ENCODE measurements around the gene CXorf58.

Gene CXorf58

DNA sequence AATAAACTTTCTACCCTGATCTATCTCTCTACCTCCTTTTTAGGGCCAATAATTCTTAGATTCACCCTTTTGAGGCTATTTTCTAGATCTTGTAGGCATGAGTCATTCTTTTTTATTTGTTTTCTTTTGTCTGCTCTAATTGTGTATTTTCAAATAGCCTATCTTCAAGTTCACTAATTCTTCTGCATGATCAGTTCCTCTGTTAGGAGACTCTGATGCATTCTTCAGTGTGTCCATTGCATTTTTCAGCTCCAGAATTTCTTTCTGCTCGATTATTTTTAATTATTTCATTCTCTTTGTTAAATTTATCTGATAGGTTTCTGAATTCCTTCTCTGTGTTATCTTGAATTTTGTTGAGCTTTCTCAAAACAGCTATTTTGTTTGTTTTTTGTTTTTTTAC, 11.3 kb downstream of the CXorf58 start:
- no peak overlapping the region for H3K27ac Mint-ChIP-seq
- peaks cover 5% of the 10 kb centered on the region for H3K36me3 Mint-ChIP-seq (ENCODE audit: low read depth)
- peaks cover 10% of the 10 kb centered on the region for H3K9me3 Mint-ChIP-seq
- H3K27me3 Mint-ChIP-seq (ENCODE audit: low read depth): peaks cover 3% of the 10 kb centered on the region
- H3K4me1 Mint-ChIP-seq (ENCODE audit: low read depth): peaks cover 6% of the 10 kb centered on the region
- H3K4me3 Mint-ChIP-seq: no peak overlapping the region

- no peak overlapping the region for H3K4me3 Mint-ChIP-seq
- H3K36me3 Mint-ChIP-seq (ENCODE audit: low read depth): peaks cover 5% of the 10 kb centered on the region
- H3K27ac Mint-ChIP-seq: no peak overlapping the region
- peaks cover 3% of the 10 kb centered on the region for H3K27me3 Mint-ChIP-seq (ENCODE audit: low read depth)
- H3K9me3 Mint-ChIP-seq: peaks cover 10% of the 10 kb centered on the region
- H3K4me1 Mint-ChIP-seq (ENCODE audit: low read depth): peaks cover 6% of the 10 kb centered on the region
Measured at GRCh38 chrX:23919706-23920320, 12.0 kb downstream of the CXorf58 start.

- Mint-ChIP-seq H3K9me3 (no peaks in the 10 kb centered on the region), H3K36me3 (ENCODE audit: low read depth) (peaks cover 4% of the 10 kb centered on the region), H3K4me1 (ENCODE audit: low read depth) (peaks cover 2% of the 10 kb centered on the region), H3K27ac (no peak overlapping the region), H3K4me3 (no peak overlapping the region), H3K27me3 (ENCODE audit: low read depth) (no peaks in the 10 kb centered on the region)
Measured at GRCh38 chrX:23926015-23926414, 18.2 kb downstream of the CXorf58 start.

- Mint-ChIP-seq H3K27me3 (ENCODE audit: low read depth) (no peaks in the 10 kb centered on the region), H3K36me3 (ENCODE audit: low read depth) (peaks cover 8% of the 10 kb centered on the region)
Measured at GRCh38 chrX:23930894-23931604, 23.2 kb downstream of the CXorf58 start.

DNA sequence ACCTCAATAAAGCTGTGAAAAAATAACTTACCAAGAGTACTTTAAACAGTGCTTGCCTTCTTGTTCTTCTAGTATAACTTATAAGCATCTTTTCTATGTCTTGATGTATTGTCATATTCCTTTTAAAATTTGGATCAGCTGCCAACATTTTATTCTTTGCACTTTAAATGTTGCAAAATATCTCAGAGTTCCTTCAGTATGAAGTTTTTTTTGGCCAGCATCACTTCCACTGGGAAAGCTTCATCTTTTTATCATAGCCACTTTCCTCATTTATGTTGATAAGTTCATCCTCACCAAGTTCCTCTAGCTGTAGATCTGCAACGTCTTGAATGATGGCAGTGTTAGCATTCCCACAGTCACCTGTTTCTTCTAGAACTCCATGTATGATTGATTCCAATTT, 24.2 kb downstream of the CXorf58 start:
- H3K36me3 Mint-ChIP-seq (ENCODE audit: low read depth): peaks cover 8% of the 10 kb centered on the region
- peaks cover 14% of the 10 kb centered on the region for H3K4me1 Mint-ChIP-seq (ENCODE audit: low read depth)
- no peaks in the 10 kb centered on the region for H3K27me3 Mint-ChIP-seq (ENCODE audit: low read depth)
- H3K4me3 Mint-ChIP-seq: no peak overlapping the region
- no peak overlapping the region for H3K27ac Mint-ChIP-seq
- no peaks in the 10 kb centered on the region for H3K9me3 Mint-ChIP-seq

More at GRCh38 chrX:23930894-23931604, 23.2 kb downstream of the CXorf58 start:
- no peaks in the 10 kb centered on the region for H3K9me3 Mint-ChIP-seq
- H3K4me3 Mint-ChIP-seq: peak overlapping the region; percentile 38
- peak overlapping the region; percentile 68 for H3K27ac Mint-ChIP-seq
- H3K4me1 Mint-ChIP-seq (ENCODE audit: low read depth): peaks cover 14% of the 10 kb centered on the region

GRCh38 chrX:23935106-23935505, 27.3 kb downstream of the CXorf58 start:
- Mint-ChIP-seq H3K4me3 (no peak overlapping the region), H3K27ac (no peak overlapping the region), H3K9me3 (no peaks in the 10 kb centered on the region), H3K4me1 (ENCODE audit: low read depth) (peaks cover 14% of the 10 kb centered on the region), H3K27me3 (ENCODE audit: low read depth) (no peaks in the 10 kb centered on the region), H3K36me3 (ENCODE audit: low read depth) (peaks cover 6% of the 10 kb centered on the region)

- no peaks in the 10 kb centered on the region for H3K27me3 Mint-ChIP-seq (ENCODE audit: low read depth)
- peaks cover 10% of the 10 kb centered on the region for H3K4me1 Mint-ChIP-seq (ENCODE audit: low read depth)
- no peak overlapping the region for H3K27ac Mint-ChIP-seq
- peaks cover 6% of the 10 kb centered on the region for H3K36me3 Mint-ChIP-seq (ENCODE audit: low read depth)
- no peak overlapping the region for H3K4me3 Mint-ChIP-seq
- H3K9me3 Mint-ChIP-seq: no peaks in the 10 kb centered on the region
Measured at GRCh38 chrX:23936180-23936579, 28.4 kb downstream of the CXorf58 start.

DNA sequence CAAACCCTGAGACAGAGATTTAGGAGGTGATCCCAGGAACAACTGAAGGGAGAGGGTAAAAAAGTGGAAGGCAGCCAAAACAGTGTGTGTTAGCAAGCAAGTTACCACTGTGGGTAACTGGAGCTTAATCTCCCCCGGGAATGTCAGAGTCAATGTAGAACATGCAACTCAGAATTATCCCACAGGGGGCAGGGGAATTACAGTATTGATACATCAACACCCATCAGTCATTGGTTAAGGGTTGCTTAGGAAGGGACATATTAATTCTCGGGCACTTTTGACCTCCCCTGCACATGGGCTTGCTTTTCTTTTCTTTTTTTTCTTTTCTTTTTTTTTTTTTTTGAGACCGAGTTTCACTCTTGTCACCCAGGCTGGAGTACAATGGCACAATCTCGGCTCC, 29.3 kb downstream of the CXorf58 start:
- Mint-ChIP-seq H3K27ac (no peak overlapping the region), H3K4me3 (no peak overlapping the region), H3K4me1 (ENCODE audit: low read depth) (peaks cover 6% of the 10 kb centered on the region), H3K36me3 (ENCODE audit: low read depth) (peaks cover 8% of the 10 kb centered on the region), H3K27me3 (ENCODE audit: low read depth) (no peaks in the 10 kb centered on the region), H3K9me3 (no peaks in the 10 kb centered on the region)

DNA sequence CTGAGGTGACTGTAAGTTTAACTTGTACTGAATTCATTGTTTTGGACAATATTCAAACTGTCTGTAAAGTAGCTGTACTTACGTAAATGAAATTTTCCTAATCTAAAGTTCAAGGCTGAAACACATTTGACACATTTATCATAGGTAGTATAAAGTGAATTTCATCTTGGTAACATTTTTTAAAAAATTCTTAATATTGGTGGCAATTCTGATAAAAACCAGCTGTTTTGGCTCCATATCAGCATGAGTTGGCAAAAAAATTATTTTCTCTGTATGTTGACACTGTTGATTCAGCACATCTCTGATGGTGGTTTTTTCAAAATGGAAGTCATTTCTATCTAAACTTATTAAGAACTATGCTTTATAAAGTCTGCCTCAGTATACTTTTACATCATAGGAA, 30.9 kb downstream of the CXorf58 start:
- H3K27me3 Mint-ChIP-seq (ENCODE audit: low read depth): no peaks in the 10 kb centered on the region
- no peaks in the 10 kb centered on the region for H3K4me1 Mint-ChIP-seq (ENCODE audit: low read depth)
- peaks cover 9% of the 10 kb centered on the region for H3K36me3 Mint-ChIP-seq (ENCODE audit: low read depth)
- no peaks in the 10 kb centered on the region for H3K9me3 Mint-ChIP-seq
- H3K4me3 Mint-ChIP-seq: no peak overlapping the region
- H3K27ac Mint-ChIP-seq: no peak overlapping the region

DNA sequence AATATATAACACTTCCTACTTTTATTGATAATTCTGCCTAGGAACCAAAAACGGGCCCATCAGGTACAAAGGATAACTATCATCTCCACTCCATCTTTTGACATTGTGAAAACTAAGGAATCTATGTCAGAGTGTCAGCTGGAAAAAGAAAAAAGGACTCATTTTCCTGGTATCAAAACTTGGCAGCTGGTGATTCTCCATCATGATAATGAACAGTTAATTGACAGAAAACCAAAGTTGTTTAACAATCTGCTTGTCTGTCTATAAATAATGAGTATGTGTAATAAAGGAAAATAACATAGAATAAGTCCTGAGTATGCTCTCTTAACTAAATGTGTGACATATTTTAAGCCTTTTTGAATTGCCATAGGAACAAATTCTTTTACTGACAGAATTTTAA, 31.4 kb downstream of the CXorf58 start:
- Mint-ChIP-seq H3K4me1 (ENCODE audit: low read depth) (no peaks in the 10 kb centered on the region), H3K27me3 (ENCODE audit: low read depth) (no peaks in the 10 kb centered on the region), H3K27ac (no peak overlapping the region), H3K4me3 (no peak overlapping the region), H3K36me3 (ENCODE audit: low read depth) (peaks cover 9% of the 10 kb centered on the region), H3K9me3 (no peaks in the 10 kb centered on the region)

GRCh38 chrX:23944234-23944633, 36.4 kb downstream of the CXorf58 start:
- H3K36me3 Mint-ChIP-seq (ENCODE audit: low read depth): peaks cover 14% of the 10 kb centered on the region
- no peaks in the 10 kb centered on the region for H3K27me3 Mint-ChIP-seq (ENCODE audit: low read depth)
- H3K27ac Mint-ChIP-seq: no peak overlapping the region
- H3K4me3 Mint-ChIP-seq: no peak overlapping the region
- H3K9me3 Mint-ChIP-seq: no peaks in the 10 kb centered on the region
- H3K4me1 Mint-ChIP-seq (ENCODE audit: low read depth): peaks cover 7% of the 10 kb centered on the region

DNA sequence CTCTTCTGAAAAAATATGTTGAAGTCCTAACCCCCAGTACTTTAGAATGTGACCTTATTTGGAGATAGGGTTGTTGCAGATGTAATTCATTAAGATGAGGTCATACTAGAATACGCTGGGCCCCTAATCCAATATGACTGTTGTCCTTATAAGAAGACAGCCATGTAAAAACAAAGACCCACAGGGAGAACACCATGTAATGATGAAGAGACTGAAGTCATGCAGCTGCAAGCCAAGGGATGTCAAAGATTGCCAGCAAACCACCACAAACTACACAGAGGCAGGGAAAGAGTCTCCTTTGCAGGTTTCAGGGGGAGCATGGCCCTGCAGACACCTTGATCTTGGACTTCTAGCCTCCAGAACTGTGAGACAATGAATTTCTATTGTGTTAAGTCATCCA, 37.4 kb downstream of the CXorf58 start:
- Mint-ChIP-seq H3K36me3 (ENCODE audit: low read depth) (peaks cover 14% of the 10 kb centered on the region), H3K9me3 (no peaks in the 10 kb centered on the region), H3K4me1 (ENCODE audit: low read depth) (peaks cover 7% of the 10 kb centered on the region), H3K4me3 (no peak overlapping the region), H3K27ac (no peak overlapping the region), H3K27me3 (ENCODE audit: low read depth) (no peaks in the 10 kb centered on the region)

DNA sequence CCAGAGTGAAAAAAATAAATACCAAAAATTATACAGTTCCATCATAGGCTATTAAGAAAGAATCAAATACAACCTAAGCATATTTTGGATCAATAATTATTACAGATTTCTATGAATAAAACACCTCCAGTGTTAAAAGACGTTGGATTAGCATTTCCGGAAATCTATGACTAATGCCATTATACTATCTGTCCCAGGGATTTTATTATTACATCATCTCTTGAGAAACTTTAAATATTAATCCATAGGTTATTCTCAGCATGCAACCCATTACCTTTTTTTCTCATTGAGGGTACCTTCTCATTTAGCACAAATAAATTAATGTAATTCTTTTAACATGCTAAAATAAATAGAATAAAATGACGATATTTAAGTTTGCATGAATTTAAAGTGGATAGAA, 44.6 kb downstream of the CXorf58 start:
- peak overlapping the region; percentile 94 for H3K27ac Mint-ChIP-seq

GRCh38 chrX:23952984-23953907, 45.4 kb downstream of the CXorf58 start:
- Mint-ChIP-seq H3K27ac (peak overlapping the region; percentile 94), H3K36me3 (ENCODE audit: low read depth) (peaks cover 1% of the 10 kb centered on the region), H3K9me3 (no peaks in the 10 kb centered on the region), H3K4me3 (peak overlapping the region; percentile 86), H3K4me1 (ENCODE audit: low read depth) (peaks cover 15% of the 10 kb centered on the region), H3K27me3 (ENCODE audit: low read depth) (no peaks in the 10 kb centered on the region)

More for the DNA sequence above, 44.6 kb downstream of the CXorf58 start:
- H3K4me3 Mint-ChIP-seq: peak overlapping the region; percentile 86
- H3K36me3 Mint-ChIP-seq (ENCODE audit: low read depth): peaks cover 4% of the 10 kb centered on the region
- H3K9me3 Mint-ChIP-seq: no peaks in the 10 kb centered on the region
- H3K27me3 Mint-ChIP-seq (ENCODE audit: low read depth): no peaks in the 10 kb centered on the region
- peaks cover 20% of the 10 kb centered on the region for H3K4me1 Mint-ChIP-seq (ENCODE audit: low read depth)
